Measurements from ENCODE around the gene SASH1. TPM values are rescaled to one million over a fixed set of nuclear protein-coding genes. Genes with fewer than 3 reads are reported as not detected.
A peak's percentile ranks its signal among the peaks of the same experiment; 100 is the strongest.

SASH1 gene
- total RNA-seq, 1 experiment from 2014 or later, result 33.2 TPM

GRCh38 chr6:148406579-148407371, 64.1 kb downstream of the SASH1 start:
- Histone ChIP-seq H2BK5ac (ENCODE audit: insufficient read length, low read length) (no peak overlapping the region), H3K79me1 (ENCODE audit: insufficient read depth, low read depth, low read length, poor library complexity, severe bottlenecking) (no peaks in the 10 kb centered on the region), H3K79me2 (ENCODE audit: insufficient read depth, low read length) (no peaks in the 10 kb centered on the region), H2BK20ac (ENCODE audit: low read depth, low read length, poor library complexity, severe bottlenecking) (no peak overlapping the region), H2BK12ac (ENCODE audit: insufficient read length, low read depth, low read length) (no peak overlapping the region), H2AK5ac (ENCODE audit: insufficient read length, low read length) (no peak overlapping the region), H3K14ac (ENCODE audit: insufficient read depth, low read length) (no peak overlapping the region), H2BK120ac (ENCODE audit: low read depth, low read length, poor library complexity, severe bottlenecking) (no peak overlapping the region), H3T11ph (ENCODE audit: low read length) (no peak overlapping the region), H3K18ac (ENCODE audit: insufficient read length, low read depth, low read length) (no peak overlapping the region), H3K9me3 (ENCODE audit: control insufficient read depth, low read depth, low read length) (no peaks in the 10 kb centered on the region), H2AFZ (ENCODE audit: low read length) (no peak overlapping the region), H4K91ac (ENCODE audit: insufficient read length, low read depth, low read length) (no peak overlapping the region), H3K23ac (ENCODE audit: insufficient read length, low read depth, low read length) (no peak overlapping the region), H3K23me2 (ENCODE audit: insufficient read length, low read depth, low read length, poor library complexity, severe bottlenecking) (no peaks in the 10 kb centered on the region), H3K4ac (ENCODE audit: low read depth, low read length) (no peak overlapping the region), H3K27ac (ENCODE audit: insufficient read length, low read depth, low read length) (no peak overlapping the region), H3K9ac (ENCODE audit: extremely low read depth, insufficient read length, low read length) (no peak overlapping the region), H3K4me1 (ENCODE audit: insufficient read depth, low read length) (peaks cover 5% of the 10 kb centered on the region; the same call in 1 of the 2 replicates), H4K8ac (replicated peaks; ENCODE audit: insufficient read length, low read depth, low read length) (no peak overlapping the region), H4K5ac (ENCODE audit: insufficient read length, low read depth, low read length) (no peak overlapping the region), H3K4me2 (ENCODE audit: insufficient read depth, insufficient read length, low read length) (no peak overlapping the region), H3K56ac (ENCODE audit: insufficient read length, low read depth, low read length) (no peak overlapping the region), H4K20me1 (ENCODE audit: control insufficient read depth, insufficient read depth, insufficient read length) (no peaks in the 10 kb centered on the region), H2BK15ac (ENCODE audit: low read depth, low read length) (no peak overlapping the region), H3K27me3 (ENCODE audit: insufficient read depth, low read length) (no peaks in the 10 kb centered on the region)
- Mint-ChIP-seq H3K36me3 (ENCODE audit: insufficient read depth in 1 of 3, low read depth in 3 of 3) (peaks cover 4 to 8% (median 7%) of the 10 kb centered on the region in 3 experiments; a peak in 5 of 7 replicates), H3K27ac (peak overlapping the region in 1 of 3 experiments; percentile 46; a peak in 2 of 7 replicates), H3K9me3 (peaks cover 0 to 3% of the 10 kb centered on the region in 2 experiments; a peak in 1 of 5 replicates), H3K4me3 (no peak overlapping the region; a peak in 1 of 5 replicates), H3K27me3 (ENCODE audit: low read depth) (no peaks in the 10 kb centered on the region), H3K4me1 (peaks cover 12 to 16% of the 10 kb centered on the region in 2 experiments)
- no peak for TF ChIP-seq CTCF (conservative IDR thresholded peaks at IDR 0.05)
- WGBS (ENCODE audit: extremely low coverage, insufficient read length, low lambda C conversion rate), result no CpG with 5 or more reads among the region's 6 CpGs
- no peak for DNase-seq
